AG10803 (cell line): ENCODE data around the gene PIK3CD.
"Not testable (repeated sequence)": the region's sequence is repeated elsewhere in the genome, so short reads cannot be mapped to it uniquely, and the experiment has no call there.

Source experiments
- DNase-seq: peaks from one replicate; pipeline ENCODE4 v3.0.0; 2010; ENCODE audit warnings: low read depth
- H3K4me3 ChIP-seq: 2 replicates; pipeline ENCODE4 v1.5.1; 2011; ENCODE audit warnings: mild to moderate bottlenecking, low read length, control low read depth
- CTCF ChIP-seq: conservative IDR thresholded peaks from 2 replicates; pipeline ENCODE4 v1.5.1; 2011; ENCODE audit warnings: mild to moderate bottlenecking, low read length, control low read depth, inconsistent platforms

PIK3CD gene

GRCh38 chr1:9670085-9670484, 18.6 kb downstream of the PIK3CD start:
- no peak overlapping the region for H3K4me3 ChIP-seq
- TF ChIP-seq CTCF: no peak
- DNase-seq: no peak

- no peak overlapping the region for H3K4me3 ChIP-seq
- peak; percentile 49 for DNase-seq
- no peak for TF ChIP-seq CTCF
Observed at GRCh38 chr1:9671377-9672140, 20.0 kb downstream of the PIK3CD start.

GRCh38 chr1:9672444-9672843, 20.9 kb downstream of the PIK3CD start:
- no peak overlapping the region for H3K4me3 ChIP-seq
- TF ChIP-seq CTCF: no peak
- no peak for DNase-seq

- DNase-seq: no peak
- no peak for TF ChIP-seq CTCF
- no peak overlapping the region for H3K4me3 ChIP-seq
Observed at GRCh38 chr1:9675393-9675792, 23.9 kb downstream of the PIK3CD start.

- not testable (repeated sequence) for DNase-seq, H3K4me3 ChIP-seq
Observed at GRCh38 chr1:9676128-9676527, 24.6 kb downstream of the PIK3CD start.

GRCh38 chr1:9676815-9677393, 25.4 kb downstream of the PIK3CD start:
- DNase-seq: no peak
- no peak for TF ChIP-seq CTCF
- H3K4me3 ChIP-seq: no peak overlapping the region

GRCh38 chr1:9680091-9680490, 28.6 kb downstream of the PIK3CD start:
- TF ChIP-seq CTCF: no peak
- H3K4me3 ChIP-seq: no peak overlapping the region
- no peak for DNase-seq
